ENCODE data around the gene SAMM50. TPM values are rescaled to one million over a fixed set of nuclear protein-coding genes. Genes with fewer than 3 reads are reported as not detected.
"Not testable (repeated sequence)": the region's sequence is repeated elsewhere in the genome, so short reads cannot be mapped to it uniquely, and the experiment has no call there.

Gene SAMM50
- total and polyA plus RNA-seq, 2 experiments from 2014 or later: 37.8 to 73.8 TPM

DNA sequence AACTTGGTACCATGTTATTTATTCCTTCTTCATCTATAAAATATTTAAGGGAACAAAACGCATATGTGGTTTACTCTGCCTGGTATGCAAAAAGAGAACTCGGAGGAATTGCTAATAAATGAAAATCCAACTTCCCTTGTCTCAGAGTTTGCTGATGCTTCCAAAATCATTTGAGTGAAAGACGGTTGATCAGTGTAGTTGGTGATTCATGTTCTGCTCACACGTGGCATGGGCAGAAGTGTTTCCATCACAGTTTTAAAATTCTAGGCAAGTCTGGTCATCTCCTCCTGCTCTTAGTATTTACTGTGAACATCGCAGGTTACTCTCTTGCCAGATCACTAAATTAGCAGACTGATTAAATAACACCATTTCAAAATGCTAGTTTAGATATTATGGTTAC lies 56.9 kb downstream of the SAMM50 start:
- no peak overlapping the region for H3K27ac ChIP-seq
- no peaks in the 10 kb centered on the region for H3K79me2 ChIP-seq (ENCODE audit: insufficient read depth)
- WGBS, 2 experiments (ENCODE audit: low coverage in 1 of 2, low lambda C conversion rate in 2 of 2, missing lambda C conversion rate in 2 of 2): 43 to 48% methylated on average over 5 of the region's 5 CpGs
- H3K9me3 ChIP-seq (ENCODE audit: low read depth): no peaks in the 10 kb centered on the region
- in situ Hi-C loops (cut with MboI): no loop called here
- no peaks in the 10 kb centered on the region for H3K27me3 ChIP-seq (replicated peaks; ENCODE audit: insufficient read depth)
- H4K20me1 ChIP-seq (ENCODE audit: insufficient read depth): no peaks in the 10 kb centered on the region
- no peak overlapping the region for H3K4me2 ChIP-seq (ENCODE audit: unreplicated experiment)
- no peaks in the 10 kb centered on the region for H3K9me2 ChIP-seq (ENCODE audit: insufficient read depth)
- peak; percentile 16 for DNase-seq
- no peaks in the 10 kb centered on the region for H3K36me3 ChIP-seq (ENCODE audit: low read depth)
- H3K4me1 ChIP-seq (ENCODE audit: insufficient read depth): no peaks in the 10 kb centered on the region
- H3K9ac ChIP-seq: no peak overlapping the region
- H3K4me3 ChIP-seq: no peak overlapping the region
- TF ChIP-seq EZH2phosphoT487 (IDR thresholded peaks at IDR 0.05; ENCODE audit: insufficient read depth, low read depth): no peak
- TF ChIP-seq EZH2 (IDR thresholded peaks at IDR 0.05; ENCODE audit: insufficient read depth, poor library complexity, severe bottlenecking): no peak
- H3F3A ChIP-seq (ENCODE audit: insufficient read depth): no peaks in the 10 kb centered on the region
- no peak overlapping the region for H2AFZ ChIP-seq

DNA sequence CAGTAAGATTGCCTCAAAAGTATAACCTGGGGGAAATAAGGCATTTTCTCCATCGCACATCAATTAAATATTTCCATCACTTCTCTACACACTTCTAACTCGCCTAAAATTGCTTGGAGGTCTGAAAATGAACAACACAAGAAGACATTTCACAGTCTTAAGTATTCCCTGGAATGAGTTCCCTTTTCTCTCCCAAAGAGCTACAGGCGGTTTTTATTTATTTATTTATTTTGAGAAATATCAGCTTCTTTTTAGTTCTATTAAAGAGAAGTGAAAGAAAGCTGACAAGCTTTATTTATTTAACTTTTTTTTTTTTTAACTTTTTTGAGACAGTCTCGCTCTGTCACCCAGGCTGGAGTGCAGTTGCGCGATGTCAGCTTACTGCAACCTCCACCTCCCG lies 57.3 kb downstream of the SAMM50 start:
- no peak for TF ChIP-seq EZH2 (IDR thresholded peaks at IDR 0.05; ENCODE audit: insufficient read depth, poor library complexity, severe bottlenecking)
- TF ChIP-seq EZH2phosphoT487 (IDR thresholded peaks at IDR 0.05; ENCODE audit: insufficient read depth, low read depth): no peak
- in situ Hi-C loops (cut with MboI): no loop called here
- Histone ChIP-seq H3K4me2 (ENCODE audit: unreplicated experiment) (no peak overlapping the region), H3K4me3 (no peak overlapping the region), H3K27me3 (replicated peaks; ENCODE audit: insufficient read depth) (no peaks in the 10 kb centered on the region), H4K20me1 (ENCODE audit: insufficient read depth) (no peaks in the 10 kb centered on the region), H3K79me2 (ENCODE audit: insufficient read depth) (no peaks in the 10 kb centered on the region), H3K9me2 (ENCODE audit: insufficient read depth) (no peaks in the 10 kb centered on the region), H3K4me1 (ENCODE audit: insufficient read depth) (no peaks in the 10 kb centered on the region), H3K36me3 (ENCODE audit: low read depth) (no peaks in the 10 kb centered on the region), H3K9ac (no peak overlapping the region), H2AFZ (no peak overlapping the region), H3K27ac (no peak overlapping the region), H3F3A (ENCODE audit: insufficient read depth) (no peaks in the 10 kb centered on the region), H3K9me3 (ENCODE audit: low read depth) (no peaks in the 10 kb centered on the region)
- WGBS, 2 experiments (ENCODE audit: low coverage in 1 of 2, low lambda C conversion rate in 2 of 2, missing lambda C conversion rate in 2 of 2): 90 to 91% methylated on average over 7 of the region's 7 CpGs
- no peak for DNase-seq

DNA sequence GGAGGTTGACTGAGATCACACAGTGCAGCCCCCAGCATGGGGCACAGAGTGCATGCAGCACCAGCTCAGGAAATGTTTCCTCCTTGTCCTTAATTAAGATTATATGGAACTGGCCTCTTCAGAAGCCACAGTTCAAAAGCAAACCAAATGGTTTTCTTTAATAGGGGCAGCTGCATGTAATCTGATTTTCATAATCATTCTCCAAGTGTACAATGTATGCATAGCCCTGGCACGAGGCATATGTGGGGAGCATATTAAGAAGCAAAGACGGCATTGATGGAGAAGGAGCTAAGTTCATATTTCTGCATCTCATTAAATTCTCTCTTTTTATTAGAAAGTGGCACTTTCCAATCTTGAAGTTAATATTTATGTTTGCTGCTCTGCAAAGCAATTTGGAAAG lies 59.0 kb downstream of the SAMM50 start:
- in situ Hi-C loops (cut with MboI): no loop called here
- H3K4me2 ChIP-seq (ENCODE audit: unreplicated experiment): no peak overlapping the region
- no peak for DNase-seq
- no peaks in the 10 kb centered on the region for H3K36me3 ChIP-seq (ENCODE audit: low read depth)
- no peak overlapping the region for H2AFZ ChIP-seq
- H3K9me2 ChIP-seq (ENCODE audit: insufficient read depth): no peaks in the 10 kb centered on the region
- H3K9me3 ChIP-seq (ENCODE audit: low read depth): no peaks in the 10 kb centered on the region
- no peaks in the 10 kb centered on the region; the same call in 1 of the 2 replicates for H3F3A ChIP-seq (ENCODE audit: insufficient read depth)
- no peak overlapping the region for H3K9ac ChIP-seq
- no peak for TF ChIP-seq EZH2phosphoT487 (IDR thresholded peaks at IDR 0.05; ENCODE audit: insufficient read depth, low read depth)
- 97% methylated on average over 2 of the region's 2 CpGs for WGBS, 2 experiments (ENCODE audit: low coverage in 1 of 2, low lambda C conversion rate in 2 of 2, missing lambda C conversion rate in 2 of 2)
- H3K4me1 ChIP-seq (ENCODE audit: insufficient read depth): peaks cover 5% of the 10 kb centered on the region
- no peak overlapping the region for H3K4me3 ChIP-seq
- H3K79me2 ChIP-seq (ENCODE audit: insufficient read depth): no peaks in the 10 kb centered on the region
- H3K27me3 ChIP-seq (replicated peaks; ENCODE audit: insufficient read depth): no peaks in the 10 kb centered on the region
- H3K27ac ChIP-seq: no peak overlapping the region
- no peaks in the 10 kb centered on the region for H4K20me1 ChIP-seq (ENCODE audit: insufficient read depth)

DNA sequence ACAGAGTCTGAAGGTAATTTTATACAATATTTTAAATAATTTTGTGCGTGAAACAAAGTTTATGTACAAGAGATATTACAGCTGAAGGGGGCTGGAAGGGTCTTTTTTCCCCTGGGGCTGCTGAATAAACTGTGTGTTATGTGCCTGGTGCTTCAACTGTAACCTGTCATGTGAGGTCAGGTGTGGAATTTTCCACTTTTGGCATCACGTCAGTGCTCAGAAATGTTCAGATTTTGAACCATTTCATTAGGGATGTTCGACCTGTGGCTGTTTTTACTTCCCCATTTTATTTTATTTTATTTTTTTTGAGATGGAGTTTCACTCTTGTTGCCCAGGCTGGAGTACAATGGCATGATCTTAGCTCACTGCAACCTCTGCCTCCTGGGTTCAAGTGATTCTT lies 61.3 kb downstream of the SAMM50 start:
- H3K9me2 ChIP-seq (ENCODE audit: insufficient read depth); H3K9ac ChIP-seq; in situ Hi-C loops (cut with MboI); H2AFZ ChIP-seq; H3K79me2 ChIP-seq (ENCODE audit: insufficient read depth); H3K27me3 ChIP-seq (replicated peaks; ENCODE audit: insufficient read depth); H3K36me3 ChIP-seq (ENCODE audit: low read depth); H3K9me3 ChIP-seq (ENCODE audit: low read depth); H3K27ac ChIP-seq; H4K20me1 ChIP-seq (ENCODE audit: insufficient read depth); DNase-seq; H3K4me3 ChIP-seq; H3K4me2 ChIP-seq (ENCODE audit: unreplicated experiment): not testable (repeated sequence)
- Histone ChIP-seq H3F3A (ENCODE audit: insufficient read depth) (peaks cover 15% of the 10 kb centered on the region), H3K4me1 (ENCODE audit: insufficient read depth) (peaks cover 27% of the 10 kb centered on the region)
- 98 to 99% methylated on average over 3 of the region's 3 CpGs for WGBS, 2 experiments (ENCODE audit: low coverage in 1 of 2, low lambda C conversion rate in 2 of 2, missing lambda C conversion rate in 2 of 2)

DNA sequence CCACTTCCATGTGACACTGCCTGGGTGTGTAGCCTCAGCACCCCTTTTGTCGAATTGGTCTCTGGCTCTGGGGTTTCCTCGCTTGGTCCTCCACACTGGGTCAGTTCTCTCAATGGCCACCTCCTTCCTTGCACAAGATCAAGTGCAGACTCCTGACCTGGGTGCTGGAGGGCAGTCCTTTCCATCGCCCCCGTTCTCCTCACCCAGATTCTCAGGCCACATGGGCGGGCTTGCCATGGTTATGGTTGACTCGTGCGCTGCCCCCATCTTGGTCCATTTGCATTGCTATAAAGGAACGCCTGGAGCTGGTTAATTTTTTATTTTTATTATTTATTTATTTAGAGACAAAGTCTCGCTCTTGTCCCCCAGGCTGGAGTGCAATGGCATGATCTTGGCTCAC lies 63.4 kb downstream of the SAMM50 start:
- Histone ChIP-seq H3K27me3 (replicated peaks; ENCODE audit: insufficient read depth) (no peaks in the 10 kb centered on the region), H3K4me2 (ENCODE audit: unreplicated experiment) (no peak overlapping the region), H3F3A (ENCODE audit: insufficient read depth) (peaks cover 23% of the 10 kb centered on the region), H3K4me3 (no peak overlapping the region), H3K9me3 (ENCODE audit: low read depth) (no peaks in the 10 kb centered on the region), H2AFZ (no peak overlapping the region), H4K20me1 (ENCODE audit: insufficient read depth) (no peaks in the 10 kb centered on the region), H3K27ac (no peak overlapping the region), H3K36me3 (ENCODE audit: low read depth) (no peaks in the 10 kb centered on the region), H3K79me2 (ENCODE audit: insufficient read depth) (peaks cover 12% of the 10 kb centered on the region), H3K9ac (no peak overlapping the region), H3K9me2 (ENCODE audit: insufficient read depth) (no peaks in the 10 kb centered on the region), H3K4me1 (ENCODE audit: insufficient read depth) (peaks cover 42% of the 10 kb centered on the region)
- in situ Hi-C loops (cut with MboI): no loop called here
- WGBS, 2 experiments (ENCODE audit: low coverage in 1 of 2, low lambda C conversion rate in 2 of 2, missing lambda C conversion rate in 2 of 2): 92 to 95% methylated on average over 9 of the region's 9 CpGs
- no peak for DNase-seq
- no peak for TF ChIP-seq EZH2 (IDR thresholded peaks at IDR 0.05; ENCODE audit: insufficient read depth, poor library complexity, severe bottlenecking)
- no peak for TF ChIP-seq EZH2phosphoT487 (IDR thresholded peaks at IDR 0.05; ENCODE audit: insufficient read depth, low read depth)

All from GM23248 (cell line).